Measurements from ENCODE around the gene TUSC2.

The TUSC2 gene

DNA sequence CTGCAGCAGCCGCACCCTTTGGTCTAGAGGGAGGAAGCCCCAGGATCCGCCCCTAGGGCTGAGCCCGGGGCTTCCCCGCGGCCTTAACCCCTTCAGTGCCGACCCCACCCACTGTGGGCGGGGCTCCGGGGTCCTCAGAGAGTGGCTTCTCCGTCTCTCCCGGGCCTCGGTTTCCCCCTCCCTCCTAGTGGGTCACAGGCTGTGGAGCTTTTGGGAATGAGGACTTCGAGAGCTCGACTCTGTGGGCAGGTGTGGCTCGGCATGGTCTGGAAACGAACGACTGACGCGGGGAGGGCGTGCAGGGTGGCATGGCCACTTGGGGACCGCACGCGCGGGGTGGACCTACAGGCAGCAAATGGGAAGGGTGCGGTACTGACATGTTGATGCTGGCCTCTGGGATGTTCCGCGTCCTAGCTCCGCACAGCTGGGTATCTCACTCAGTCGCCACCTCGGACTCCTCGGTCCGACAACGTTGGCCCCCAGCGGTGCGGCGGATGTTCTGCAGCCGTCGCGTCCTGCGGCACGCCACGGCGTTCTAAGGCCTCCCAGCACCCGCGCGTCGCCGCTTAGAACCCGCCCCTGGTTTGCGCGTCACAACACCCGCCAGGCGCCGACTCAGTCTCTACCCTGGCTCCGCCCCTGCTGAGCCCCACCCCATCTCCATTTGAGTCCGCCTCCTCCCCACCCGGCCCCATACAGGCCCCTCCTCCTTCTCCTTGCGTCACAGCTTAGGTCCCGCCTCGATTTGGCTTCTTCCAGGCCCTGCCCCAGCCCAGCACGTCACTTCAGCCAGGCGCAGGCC, 29.0 kb downstream of the TUSC2 start, which contains the start of the genes HYAL3 and NAA80:
Gene HYAL3, minus strand, starts transcription at position 570 of the 802 bp plus-strand sequence. CDS start 3,803 bp downstream, outside the sequence.
Gene NAA80, minus strand, starts transcription at position 570 of the 802 bp plus-strand sequence. CDS start 1,942 bp downstream, outside the sequence.
- TF ChIP-seq, protein P1, sequence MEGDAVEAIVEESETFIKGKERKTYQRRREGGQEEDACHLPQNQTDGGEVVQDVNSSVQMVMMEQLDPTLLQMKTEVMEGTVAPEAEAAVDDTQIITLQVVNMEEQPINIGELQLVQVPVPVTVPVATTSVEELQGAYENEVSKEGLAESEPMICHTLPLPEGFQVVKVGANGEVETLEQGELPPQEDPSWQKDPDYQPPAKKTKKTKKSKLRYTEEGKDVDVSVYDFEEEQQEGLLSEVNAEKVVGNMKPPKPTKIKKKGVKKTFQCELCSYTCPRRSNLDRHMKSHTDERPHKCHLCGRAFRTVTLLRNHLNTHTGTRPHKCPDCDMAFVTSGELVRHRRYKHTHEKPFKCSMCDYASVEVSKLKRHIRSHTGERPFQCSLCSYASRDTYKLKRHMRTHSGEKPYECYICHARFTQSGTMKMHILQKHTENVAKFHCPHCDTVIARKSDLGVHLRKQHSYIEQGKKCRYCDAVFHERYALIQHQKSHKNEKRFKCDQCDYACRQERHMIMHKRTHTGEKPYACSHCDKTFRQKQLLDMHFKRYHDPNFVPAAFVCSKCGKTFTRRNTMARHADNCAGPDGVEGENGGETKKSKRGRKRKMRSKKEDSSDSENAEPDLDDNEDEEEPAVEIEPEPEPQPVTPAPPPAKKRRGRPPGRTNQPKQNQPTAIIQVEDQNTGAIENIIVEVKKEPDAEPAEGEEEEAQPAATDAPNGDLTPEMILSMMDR (IDR thresholded peaks at IDR 0.05; ENCODE audit: low read depth, low read length, missing control alignments): peak; percentile 46
- in situ Hi-C loops (cut with HindIII; ENCODE audit: low pct_ligation_motif_present, low sequenced_read_pairs): no loop called here
- H3K36me3 ChIP-seq (replicated peaks): no peaks in the 10 kb centered on the region
- no peaks in the 10 kb centered on the region for H3K27me3 ChIP-seq (replicated peaks)
- H3K4me3 ChIP-seq (ENCODE audit: low read depth, low read length): peak within 1 kb of the TSS; percentile 94
- peak; percentile 99 for DNase-seq
- H3K27ac ChIP-seq: peak within 1 kb of the TSS; percentile 78

DNA sequence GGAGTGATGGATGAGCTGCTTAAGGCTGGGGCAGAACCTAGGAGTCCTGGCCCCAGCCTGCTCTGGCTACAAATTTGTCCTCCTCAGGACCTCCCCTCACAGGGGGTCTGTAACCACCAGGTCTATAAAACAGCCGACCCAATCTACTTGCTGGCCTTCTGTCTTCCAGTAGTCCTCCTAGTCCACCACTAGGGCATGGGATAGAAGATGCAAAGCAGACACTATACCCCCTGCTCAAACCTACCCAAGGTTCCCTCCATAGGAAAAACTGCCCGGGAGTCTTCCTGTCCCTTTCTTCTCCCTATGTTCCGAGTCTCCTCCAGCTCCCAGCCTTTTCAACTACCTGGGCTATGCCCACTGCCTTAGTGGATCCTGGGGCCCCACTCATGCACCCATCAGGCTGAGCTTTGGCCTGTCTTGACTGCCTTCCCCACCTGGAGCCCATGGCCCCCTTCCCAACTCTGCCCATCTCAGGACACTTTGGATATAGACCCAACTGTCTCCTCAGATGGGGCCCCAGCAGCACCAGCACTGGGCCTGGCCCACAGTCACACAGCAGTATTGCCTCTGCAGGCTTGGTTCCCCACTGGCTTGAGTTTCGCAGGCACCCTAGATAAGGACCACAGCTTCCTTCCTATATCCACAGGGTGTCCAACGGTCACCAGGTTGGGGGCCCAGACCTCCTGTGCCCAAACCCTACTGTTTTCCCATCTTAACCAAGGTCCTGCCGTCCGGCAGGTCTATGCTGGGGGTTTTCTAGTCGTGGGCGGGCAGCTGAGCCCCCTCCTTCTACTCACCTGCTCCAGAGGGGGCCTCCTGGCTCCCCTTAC, 29.9 kb downstream of the TUSC2 start:
- H3K27me3 ChIP-seq (replicated peaks): no peaks in the 10 kb centered on the region
- peak overlapping the region; percentile 78 for H3K27ac ChIP-seq
- DNase-seq: no peak
- TF ChIP-seq, protein P1 (IDR thresholded peaks at IDR 0.05; ENCODE audit: low read depth, low read length, missing control alignments): peak; percentile 50
- peak overlapping the region; percentile 94 for H3K4me3 ChIP-seq (ENCODE audit: low read depth, low read length)
- in situ Hi-C loops (cut with HindIII; ENCODE audit: low pct_ligation_motif_present, low sequenced_read_pairs): no loop called here
- no peaks in the 10 kb centered on the region for H3K36me3 ChIP-seq (replicated peaks)

DNA sequence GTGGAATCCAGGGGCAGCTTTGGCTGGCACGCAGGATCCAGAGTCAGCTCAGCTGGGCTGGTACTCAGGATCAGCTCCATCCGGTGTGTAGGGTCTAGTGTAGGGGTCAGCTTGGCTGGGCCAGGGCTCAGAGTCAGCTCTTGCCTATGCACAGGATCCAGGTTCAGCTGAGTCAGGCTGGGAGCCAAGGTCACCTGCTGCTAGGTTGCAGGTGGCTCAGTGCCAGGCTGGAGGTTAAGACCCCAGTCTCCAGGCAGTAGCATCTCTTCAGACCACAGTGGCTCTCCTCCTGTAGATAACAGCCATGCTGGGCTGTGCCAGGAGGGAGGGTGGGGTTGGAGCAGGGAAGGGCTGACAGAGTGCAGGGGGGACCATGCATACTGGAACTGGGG, 30.6 kb downstream of the TUSC2 start:
- no peaks in the 10 kb centered on the region for H3K27me3 ChIP-seq (replicated peaks)
- in situ Hi-C loops (cut with HindIII; ENCODE audit: low pct_ligation_motif_present, low sequenced_read_pairs): no loop called here
- H3K4me3 ChIP-seq (ENCODE audit: low read depth, low read length): no peak overlapping the region
- no peak for DNase-seq
- H3K27ac ChIP-seq: no peak overlapping the region
- TF ChIP-seq, protein P1 (IDR thresholded peaks at IDR 0.05; ENCODE audit: low read depth, low read length, missing control alignments): no peak
- H3K36me3 ChIP-seq (replicated peaks): no peaks in the 10 kb centered on the region

DNA sequence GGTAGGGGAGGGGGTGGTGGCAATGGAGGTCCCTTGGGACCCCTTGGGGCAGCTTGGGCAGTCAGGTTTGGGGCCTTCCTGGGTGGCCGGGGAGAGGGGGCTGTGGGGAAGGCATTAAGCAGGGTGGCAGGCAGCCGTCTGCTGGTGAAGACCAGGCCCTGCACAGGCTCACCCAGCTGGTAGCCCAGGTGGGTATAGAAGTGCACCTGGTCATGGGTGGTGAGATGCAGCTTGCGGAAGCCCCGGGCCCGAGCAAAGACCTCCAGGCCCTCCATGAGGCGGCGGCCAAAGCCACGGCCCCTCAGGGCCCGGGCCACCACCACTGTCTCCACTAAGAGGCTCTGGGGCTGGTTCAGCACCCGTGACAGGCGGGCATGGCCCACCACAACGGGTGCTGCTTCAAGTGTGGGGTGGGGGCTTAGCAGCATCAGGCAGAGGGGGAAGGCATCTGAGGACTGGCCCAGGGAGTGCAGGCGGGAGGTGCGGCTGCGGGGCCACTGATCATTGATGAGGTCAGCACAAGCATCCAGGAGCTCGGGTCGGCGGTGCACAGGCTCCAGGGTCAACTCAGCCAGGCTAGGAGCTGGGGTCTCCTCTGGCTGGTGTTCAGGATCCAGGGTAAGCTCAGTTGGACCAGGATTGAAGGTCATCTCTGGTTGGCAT, 31.2 kb downstream of the TUSC2 start:
- Histone ChIP-seq H3K36me3 (replicated peaks) (no peaks in the 10 kb centered on the region), H3K4me3 (ENCODE audit: low read depth, low read length) (no peak overlapping the region), H3K27ac (no peak overlapping the region), H3K27me3 (replicated peaks) (no peaks in the 10 kb centered on the region)
- DNase-seq: no peak
- TF ChIP-seq, protein P1 (IDR thresholded peaks at IDR 0.05; ENCODE audit: low read depth, low read length, missing control alignments): no peak
- in situ Hi-C loops (cut with HindIII; ENCODE audit: low pct_ligation_motif_present, low sequenced_read_pairs): no loop called here

DNA sequence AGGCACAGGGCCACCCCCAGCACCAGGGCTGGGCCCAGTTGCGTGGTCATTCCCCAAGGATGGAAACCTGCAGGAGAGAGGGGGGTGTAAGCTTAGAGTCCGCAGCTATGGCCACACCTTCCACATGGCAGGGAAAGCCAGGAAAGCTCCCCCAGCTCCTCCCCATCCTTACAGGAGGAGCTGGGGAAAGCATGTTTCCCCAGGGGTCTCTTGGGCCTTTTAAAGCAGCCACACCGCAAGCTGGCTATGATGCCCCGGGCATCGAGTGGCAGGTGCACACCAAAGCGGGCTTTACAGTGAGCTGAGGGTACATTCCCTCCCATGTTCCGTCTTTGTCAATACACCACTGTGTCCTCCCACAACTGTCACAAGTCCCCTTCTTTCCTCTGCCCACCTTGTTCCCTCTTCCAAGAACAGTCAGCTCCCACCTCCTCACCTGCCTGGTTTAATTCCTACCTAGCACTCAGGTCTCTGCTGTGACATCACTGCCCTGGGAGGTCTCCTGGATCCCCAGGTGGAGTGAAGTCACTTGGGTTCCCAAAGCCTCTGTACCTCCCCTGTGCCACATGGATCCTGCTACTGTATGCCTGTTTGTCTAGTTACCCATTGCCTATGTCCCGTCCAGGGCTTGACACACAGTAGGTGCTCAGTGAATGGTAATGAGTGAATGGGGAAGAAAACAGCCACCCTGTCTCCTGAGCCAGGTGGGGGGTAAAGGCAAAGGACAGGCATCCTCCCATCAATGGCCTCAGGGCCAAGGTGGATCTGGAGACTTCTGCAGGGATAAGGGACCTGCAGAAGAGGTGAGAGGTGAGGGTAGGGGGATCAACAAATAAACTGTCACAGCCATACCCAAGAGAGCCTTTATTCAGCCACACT, 32.2 kb downstream of the TUSC2 start:
- Histone ChIP-seq H3K36me3 (replicated peaks) (no peaks in the 10 kb centered on the region), H3K27me3 (replicated peaks) (no peaks in the 10 kb centered on the region), H3K27ac (no peak overlapping the region), H3K4me3 (ENCODE audit: low read depth, low read length) (no peak overlapping the region)
- TF ChIP-seq, protein P1 (IDR thresholded peaks at IDR 0.05; ENCODE audit: low read depth, low read length, missing control alignments): no peak
- no peak for DNase-seq
- in situ Hi-C loops (cut with HindIII; ENCODE audit: low pct_ligation_motif_present, low sequenced_read_pairs): no loop called here

Data from brain microvascular endothelial cell (primary cell).